Esophagus squamous epithelium (tissue), 5 donors: ENCODE data around the gene ST7. TPM values are rescaled to one million over a fixed set of nuclear protein-coding genes. Genes with fewer than 3 reads are reported as not detected.

Experiments
- DNase-seq: peaks from one replicate; lab custom pipeline; 2025; lab: John Stamatoyannopoulos, UW
- H3K27ac ChIP-seq, 4 donors: fragments of 200-600 bp; sonication (generic); one replicate each; pipeline ENCODE4 v1.5.1; 2016 to 2019; ENCODE audit warnings: mild to moderate bottlenecking in 1 of 4
- H3K27me3 ChIP-seq, 4 donors: fragments of 200-600 bp; sonication (generic); 1 replicate in 3 of 4; 2 replicates in 1 of 4; pipeline versions ENCODE4 v1.5.1 to v1.6.0; 2017 to 2021; ENCODE audit warnings: antibody characterized with exemption in 1 of 4
- H3K36me3 ChIP-seq, 3 donors: fragments of 200-600 bp; sonication (generic); one replicate each; pipeline ENCODE4 v1.5.1; 2016 to 2019
- H3K4me1 ChIP-seq, 3 donors: fragments of 200-600 bp; sonication (generic); one replicate each; pipeline ENCODE4 v1.5.1; 2017 to 2019
- H3K4me3 ChIP-seq, 4 donors: fragments of 200-600 bp; sonication (generic); 1 replicate in 3 of 4; 2 replicates in 1 of 4; pipeline ENCODE4 v1.5.1; 2016 to 2019; ENCODE audit warnings: mild to moderate bottlenecking in 2 of 4, moderate library complexity in 1 of 4
- H3K9me3 ChIP-seq, 3 donors: fragments of 200-600 bp; sonication (generic); one replicate each; pipeline ENCODE4 v1.5.1; 2016 to 2019
- CTCF ChIP-seq, 6 experiments: fragments of 450-650 bp in 4 of 6; fragments of 200-600 bp in 2 of 6; sonication (generic) in 2 of 6; IDR thresholded peaks; one replicate each; pipeline ENCODE4 v1.5.1; 2016 to 2019; ENCODE audit warnings: antibody characterized with exemption in 6 of 6, mild to moderate bottlenecking in 4 of 6, moderate library complexity in 4 of 6
- POLR2A ChIP-seq, 4 donors: fragments of 450-650 bp; IDR thresholded peaks; one replicate each; pipeline ENCODE4 v1.6.1; 2017; ENCODE audit warnings: antibody characterized with exemption in 4 of 4, mild to moderate bottlenecking in 4 of 4, moderate library complexity in 3 of 4
- WGBS, 2 donors: methylation state at CpG; one replicate each; pipeline ENCODE4 v1.1.5; 2018; 5-methylcytosine and 5-hydroxymethylcytosine counted together
- intact Hi-C: fragments of 100-400 bp; cut with DNase I; formaldehyde crosslinking; loops from one replicate; pipeline ENCODE4 v1.15.0; 2022
- total RNA-seq, 4 donors: library from RNA; depleted of rRNA; stranded (reverse); fragments of >200 nt; gene quantifications; one replicate each; pipeline ENCODE4 v1.1.0, GENCODE V29; 2016
- donor health status: DM: yes; HTN: yes; CAD: no.

ST7 gene
- total RNA-seq, 4 donors from 2014 or later, result 12.9 to 18.0 (median 15.3) TPM

DNA sequence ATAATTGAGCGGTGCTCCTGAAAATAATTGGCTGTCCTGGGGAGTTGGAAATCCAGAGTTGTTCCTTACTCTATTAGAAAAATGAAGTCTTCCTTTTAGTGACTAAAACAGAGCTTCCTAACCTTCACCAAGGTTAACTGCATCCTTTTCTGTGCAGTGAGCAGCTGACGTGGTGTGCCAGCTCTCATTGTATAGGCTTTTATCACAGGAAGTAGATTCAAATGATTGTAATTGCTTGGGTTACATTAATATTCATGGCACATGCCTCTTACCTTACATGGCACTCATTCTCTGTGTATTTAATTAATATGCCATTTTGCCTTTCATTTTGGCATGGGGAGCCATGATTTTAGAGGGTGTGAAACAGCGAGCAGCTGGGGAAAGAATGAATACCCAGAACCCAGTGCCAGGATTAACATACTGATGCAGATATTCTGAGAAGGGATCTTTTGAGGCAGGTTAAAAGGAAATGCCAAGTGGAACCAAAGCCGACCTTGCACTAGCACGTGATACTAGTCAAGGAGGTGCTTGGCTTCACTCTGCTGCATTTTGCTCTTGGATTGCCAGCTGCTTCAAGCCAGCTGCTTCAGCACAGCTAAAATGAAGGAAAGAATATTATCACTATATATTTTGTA, 115.3 kb downstream of the ST7 start:
- no peak overlapping the region for H3K4me3 ChIP-seq
- WGBS, 2 donors, result 53 to 71% methylated on average over 5 of the region's 5 CpGs
- no peak for TF ChIP-seq POLR2A (IDR thresholded peaks at IDR 0.05)
- TF ChIP-seq CTCF (IDR thresholded peaks at IDR 0.05), result no peak
- H3K27me3 ChIP-seq, result no peaks in the 10 kb centered on the region
- DNase-seq, result no peak
- no peaks in the 10 kb centered on the region for H3K9me3 ChIP-seq
- peaks cover 0 to 42% (median 13%) of the 10 kb centered on the region in 3 donors for H3K4me1 ChIP-seq
- no peak overlapping the region for H3K27ac ChIP-seq
- intact Hi-C loops, result no loop called here
- H3K36me3 ChIP-seq, result no peaks in the 10 kb centered on the region

DNA sequence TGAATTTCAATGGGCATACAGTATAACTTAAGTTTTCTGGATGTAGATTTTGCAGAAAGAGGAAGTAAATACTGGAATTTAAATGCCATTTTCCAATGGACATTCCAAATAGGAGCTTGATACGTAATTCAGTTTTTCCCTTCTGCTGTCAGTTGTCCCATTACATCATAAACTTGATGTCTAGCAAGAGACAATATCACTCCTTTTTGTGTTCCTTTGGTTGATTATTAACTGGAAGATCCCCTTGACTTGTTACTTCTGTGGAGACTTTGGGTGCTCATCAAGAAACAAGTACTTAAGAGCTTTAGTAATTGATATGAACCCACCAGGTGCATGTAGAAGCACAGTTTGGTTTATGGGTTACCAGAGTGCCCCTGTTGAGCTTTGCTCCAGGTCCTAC, 116.1 kb downstream of the ST7 start:
- Histone ChIP-seq H3K4me3 (no peak overlapping the region), H3K27ac (no peak overlapping the region), H3K27me3 (no peaks in the 10 kb centered on the region), H3K4me1 (peaks cover 0 to 42% (median 13%) of the 10 kb centered on the region in 3 donors), H3K9me3 (no peaks in the 10 kb centered on the region), H3K36me3 (no peaks in the 10 kb centered on the region)
- no peak for DNase-seq
- TF ChIP-seq POLR2A (IDR thresholded peaks at IDR 0.05) (no peak), CTCF (IDR thresholded peaks at IDR 0.05) (no peak)
- intact Hi-C loops, result no loop called here
- 86 to 88% methylated on average over 1 of the region's 1 CpG for WGBS, 2 donors

- 41 to 48% methylated on average over 3 of the region's 3 CpGs for WGBS, 2 donors
- no peak overlapping the region for H3K4me3 ChIP-seq
- H3K4me1 ChIP-seq, result peaks cover 0 to 33% (median 13%) of the 10 kb centered on the region in 3 donors
- peak overlapping the region in 1 of 4 donors; percentile 38 for H3K27ac ChIP-seq
- H3K9me3 ChIP-seq, result no peaks in the 10 kb centered on the region
- no peak for DNase-seq
- TF ChIP-seq POLR2A (IDR thresholded peaks at IDR 0.05), result no peak
- TF ChIP-seq CTCF (IDR thresholded peaks at IDR 0.05), result no peak
- H3K36me3 ChIP-seq, result no peaks in the 10 kb centered on the region
- H3K27me3 ChIP-seq, result no peaks in the 10 kb centered on the region
- intact Hi-C loops, result no loop called here
These were observed 118.2 kb downstream of the ST7 start for GRCh38 chr7:117071551-117071950.

DNA sequence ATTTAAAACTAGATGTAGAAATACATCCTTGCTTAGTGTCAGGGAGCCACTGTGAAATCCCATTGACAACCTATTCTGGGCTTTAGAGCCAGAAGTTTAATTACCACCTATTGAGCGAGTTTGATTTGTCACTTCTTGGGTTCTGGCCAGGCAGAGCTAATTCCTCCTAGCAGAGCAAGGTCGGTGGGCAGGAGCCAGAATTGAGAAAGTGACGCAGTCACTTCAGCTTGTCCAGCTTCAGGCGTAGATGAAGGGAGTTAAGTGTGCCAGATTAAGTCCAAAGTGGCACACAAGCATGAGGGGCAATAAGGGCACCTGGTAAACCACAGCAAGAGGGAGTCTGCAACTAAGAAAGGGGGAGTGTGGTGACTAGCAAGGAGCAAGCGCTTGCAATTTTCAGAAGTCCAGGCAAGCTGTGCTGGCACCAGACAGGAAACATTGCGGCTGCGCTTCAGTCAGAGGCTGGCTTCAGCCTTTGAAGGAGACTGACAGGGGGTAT, 119.4 kb downstream of the ST7 start:
- TF ChIP-seq POLR2A (IDR thresholded peaks at IDR 0.05) (no peak), CTCF (IDR thresholded peaks at IDR 0.05) (no peak)
- Histone ChIP-seq H3K27ac (peak overlapping the region in 2 of 4 donors; percentile 38 to 60), H3K4me1 (peaks cover 0 to 33% (median 13%) of the 10 kb centered on the region in 3 donors), H3K4me3 (peak overlapping the region in 1 of 4 donors; percentile 8), H3K36me3 (no peaks in the 10 kb centered on the region), H3K9me3 (no peaks in the 10 kb centered on the region), H3K27me3 (no peaks in the 10 kb centered on the region)
- no peak for DNase-seq
- 18 to 24% methylated on average over 7 of the region's 7 CpGs for WGBS, 2 donors
- intact Hi-C loops, result no loop called here

DNA sequence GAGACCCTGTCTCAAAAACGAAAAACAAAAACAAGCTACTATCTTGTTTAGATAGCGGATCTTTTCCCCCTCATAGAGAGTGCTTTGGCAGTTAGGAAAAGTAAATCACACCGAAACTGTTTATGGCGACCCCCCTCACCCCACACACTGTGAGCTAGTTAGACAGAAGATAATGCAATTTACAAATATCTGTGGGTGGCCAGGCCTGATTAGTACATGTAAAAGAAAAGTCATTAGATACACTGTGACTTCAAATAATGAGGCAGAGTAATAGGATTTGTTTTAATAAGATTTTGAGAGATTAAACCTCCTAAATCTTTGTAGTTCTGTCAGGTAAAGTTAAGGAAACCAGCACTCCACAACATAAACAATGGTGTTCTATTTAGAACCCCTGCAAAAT, 121.1 kb downstream of the ST7 start:
- TF ChIP-seq POLR2A (IDR thresholded peaks at IDR 0.05) (no peak), CTCF (IDR thresholded peaks at IDR 0.05) (no peak)
- 90 to 94% methylated on average over 4 of the region's 4 CpGs for WGBS, 2 donors

More for the DNA sequence above, 121.1 kb downstream of the ST7 start:
- no peak overlapping the region for H3K27ac ChIP-seq
- no peak for DNase-seq
- no peaks in the 10 kb centered on the region for H3K36me3 ChIP-seq
- peaks cover 0 to 22% (median 13%) of the 10 kb centered on the region in 3 donors for H3K4me1 ChIP-seq
- no peaks in the 10 kb centered on the region for H3K9me3 ChIP-seq
- intact Hi-C loops, result no loop called here
- no peaks in the 10 kb centered on the region for H3K27me3 ChIP-seq
- no peak overlapping the region for H3K4me3 ChIP-seq
